GM12878 (cell line): ENCODE data around the gene CD63. TPM values are rescaled to one million over a fixed set of nuclear protein-coding genes. Genes with fewer than 3 reads are reported as not detected.

Source experiments
- ATAC-seq: fragments of 200-7000 bp; cut with Tn5 transposase; 3 replicates; pipeline ENCODE4 v1.9.1; 2020; ENCODE audit warnings: mild to moderate bottlenecking, moderate library complexity
- BruUV-seq: library from RNA; stranded (reverse); fragments of 400-500 nt; replicated peaks from 2 replicates; lab custom pipeline; 2021; lab: Mats Ljungman, UMichigan
- CTCF ChIA-PET: fragments of 300-600 bp; sonication (Branson Sonifier 250); formaldehyde crosslinking; extraction: SDS; loops from one replicate; lab custom pipeline; 2021; ENCODE audit warnings: inconsistent platforms; lab: Yijun Ruan, JAX
- POLR2A ChIA-PET: fragments of 350-600 bp; formaldehyde crosslinking; extraction: SDS; loops from one replicate; lab custom pipeline; 2021; ENCODE audit warnings: inconsistent platforms; lab: Charles Lee
- RAD21 ChIA-PET: fragments of 300-600 bp; sonication (Branson Sonifier 250); formaldehyde crosslinking; loops from one replicate; lab custom pipeline; 2023; ENCODE audit warnings: antibody characterized with exemption; ENCODE audit not compliant: unreplicated experiment; lab: Charles Lee
- SMC1A ChIA-PET: fragments of 300-600 bp; sonication (Branson Sonifier 250); formaldehyde crosslinking; loops from one replicate; lab custom pipeline; 2023; ENCODE audit not compliant: unreplicated experiment, uncharacterized antibody; lab: Charles Lee
- DNase-seq: peaks from one replicate; pipeline ENCODE4 v3.0.0-alpha.2; 2011; ENCODE audit warnings: low read depth, low spot score
- FAIRE-seq: peaks from 3 replicates; lab custom pipeline; 2011; peaks lifted over from hg19 to GRCh38; lab: Jason Lieb, UNC
- H2AFZ ChIP-seq: 2 replicates; pipeline ENCODE4 v1.6.0; 2011; ENCODE audit warnings: low read depth, low read length, control low read depth; ENCODE audit not compliant: control insufficient read depth
- H3K27ac ChIP-seq: 2 replicates; pipeline ENCODE4 v1.5.1; 2011; ENCODE audit warnings: control low read depth; ENCODE audit not compliant: control insufficient read depth, insufficient read depth
- H3K27me3 ChIP-seq, 2 experiments: replicated peaks in 1 of 2; 2 replicates each; pipeline versions ENCODE4 v1.6.0 to v1.6.1; 2011; ENCODE audit warnings: low read length in 1 of 2; ENCODE audit not compliant: control insufficient read depth in 2 of 2, insufficient read depth in 2 of 2
- H3K36me3 ChIP-seq, 2 experiments: 2 replicates each; pipeline ENCODE4 v1.5.1; 2011; ENCODE audit warnings: low read length in 1 of 2; ENCODE audit not compliant: control insufficient read depth in 2 of 2, insufficient read depth in 2 of 2
- H3K4me1 ChIP-seq: 2 replicates; pipeline ENCODE4 v1.6.1; 2011; ENCODE audit warnings: mild to moderate bottlenecking, low read length, moderate library complexity, mixed read lengths; ENCODE audit not compliant: control insufficient read depth, insufficient read depth
- H3K4me2 ChIP-seq: 2 replicates; pipeline ENCODE4 v1.6.0; 2011; ENCODE audit warnings: control low read depth; ENCODE audit not compliant: control insufficient read depth, insufficient read depth
- H3K4me3 ChIP-seq: fragments of 200-600 bp; sonication (generic); 2 replicates; pipeline ENCODE4 v1.5.1; 2016
- H3K79me2 ChIP-seq: 2 replicates; pipeline ENCODE4 v1.6.0; 2011; ENCODE audit warnings: low read length; ENCODE audit not compliant: control insufficient read depth, insufficient read depth
- H3K9ac ChIP-seq: 2 replicates; pipeline ENCODE4 v1.8.0; 2011; ENCODE audit warnings: low read length, control low read depth, mixed read lengths; ENCODE audit not compliant: control insufficient read depth, insufficient read depth
- H3K9me3 ChIP-seq: replicated peaks from 3 replicates; pipeline ENCODE4 v1.5.1; 2011; ENCODE audit warnings: mild to moderate bottlenecking, low read length; ENCODE audit not compliant: control insufficient read depth, insufficient read depth
- H4K20me1 ChIP-seq: 2 replicates; pipeline ENCODE4 v1.6.0; 2011; ENCODE audit not compliant: control insufficient read depth, insufficient read depth
- BCL3 ChIP-seq: IDR thresholded peaks from 2 replicates; pipeline ENCODE4 v1.6.1; 2011; ENCODE audit warnings: borderline replicate concordance, low read depth, mild to moderate bottlenecking, moderate library complexity, low read length; ENCODE audit not compliant: insufficient read depth, poor library complexity, severe bottlenecking
- CHD1 ChIP-seq: IDR thresholded peaks from 2 replicates; pipeline ENCODE4 v1.6.1; 2012; ENCODE audit warnings: low read depth, low read length, improper control_type of control experiment
- FOS ChIP-seq: IDR thresholded peaks from 3 replicates; pipeline ENCODE4 v1.6.1; 2011; ENCODE audit warnings: borderline replicate concordance; ENCODE audit not compliant: insufficient read length; ENCODE audit errors: extremely low read depth
- FOXM1 ChIP-seq: IDR thresholded peaks from 2 replicates; pipeline ENCODE4 v1.6.1; 2012; ENCODE audit warnings: low read depth, mild to moderate bottlenecking, inconsistent platforms, low read length, moderate library complexity
- IRF5 ChIP-seq: fragments of 450-650 bp; IDR thresholded peaks from 2 replicates; pipeline ENCODE4 v1.6.1; 2017; ENCODE audit warnings: borderline replicate concordance
- MEF2A ChIP-seq: IDR thresholded peaks from 2 replicates; pipeline ENCODE4 v1.6.1; 2011; ENCODE audit warnings: low read depth, mild to moderate bottlenecking, low read length, moderate library complexity; ENCODE audit not compliant: insufficient read depth
- NFIC ChIP-seq: IDR thresholded peaks from 2 replicates; pipeline ENCODE4 v1.6.1; 2012; ENCODE audit warnings: low read depth, mild to moderate bottlenecking, inconsistent platforms, low read length, moderate library complexity
- NRF1 ChIP-seq: conservative IDR thresholded peaks from 2 replicates; pipeline ENCODE4 v1.6.1; 2011; ENCODE audit warnings: mild to moderate bottlenecking, low read depth, low read length, improper control_type of control experiment
- PAX5 ChIP-seq: IDR thresholded peaks from 2 replicates; pipeline ENCODE4 v1.6.1; 2011; ENCODE audit warnings: low read depth, low read length, borderline replicate concordance
- RFX5 ChIP-seq: IDR thresholded peaks from 2 replicates; pipeline ENCODE4 v1.6.1; 2011; ENCODE audit warnings: low read depth, low read length, improper control_type of control experiment
- SIN3A ChIP-seq: IDR thresholded peaks from 2 replicates; pipeline ENCODE4 v1.6.1; 2012; ENCODE audit warnings: low read depth, low read length, improper control_type of control experiment
- SMAD5 ChIP-seq: IDR thresholded peaks from 2 replicates; pipeline ENCODE4 v1.6.1; 2016; ENCODE audit warnings: antibody characterized with exemption, low read depth
- ZBED1 ChIP-seq: IDR thresholded peaks from 2 replicates; pipeline ENCODE4 v1.6.1; 2016; ENCODE audit warnings: borderline replicate concordance
- ZBTB33 ChIP-seq: fragments of 450-650 bp; IDR thresholded peaks from 2 replicates; pipeline ENCODE4 v1.6.1; 2017; ENCODE audit warnings: mild to moderate bottlenecking
- ZBTB40 ChIP-seq: fragments of 450-650 bp; IDR thresholded peaks from 2 replicates; pipeline ENCODE4 v1.6.1; 2016; ENCODE audit warnings: mild to moderate bottlenecking, moderate library complexity, borderline replicate concordance
- WGBS: methylation state at CpG from one replicate; pipeline ENCODE4 v1.1.6; 2016; ENCODE audit warnings: low lambda C conversion rate; ENCODE audit not compliant: insufficient replicate concordance, insufficient coverage; ENCODE audit errors: missing lambda C conversion rate; 5-methylcytosine and 5-hydroxymethylcytosine counted together
- in situ Hi-C: fragments of 300-500 bp; cut with MboI; formaldehyde crosslinking; loops from 9 replicates; pipeline ENCODE4 v1.14.3; 2018; ENCODE audit warnings: mixed read lengths
- intact Hi-C: fragments of 100-400 bp; cut with micrococcal nuclease; formaldehyde crosslinking; loops from one replicate; pipeline ENCODE4 v1.14.2; 2022; ENCODE audit not compliant: unreplicated experiment
- polyA plus RNA-seq, 11 experiments: library from polyadenylated mRNA; depleted of rRNA in 4 of 11; unstranded in 6 of 11; stranded (reverse) in 5 of 11; fragments of >200 nt; fragmentation: Nextera tagmentation in 4 of 11; fragmentation: Illumina TruSeq in 1 of 11; extraction: Ambion mirVana in 4 of 11; extraction: Trizol in 1 of 11; gene quantifications; 1 replicate in 1 of 11; 2 replicates in 10 of 11; pipeline versions ENCODE4 v1.2.1 to v1.2.3, GENCODE V29; 2011 to 2016; ENCODE audit warnings: inconsistent platforms in 2 of 11, missing spikeins in 2 of 11, low read depth in 1 of 11
- total RNA-seq, 4 experiments: library from RNA; depleted of rRNA in 3 of 4; stranded (reverse); fragments of >200 nt in 3 of 4; fragmentation: Illumina TruSeq in 1 of 4; extraction: Trizol in 1 of 4; gene quantifications; 2 replicates each; pipeline versions ENCODE4 v1.2.1 to v1.2.3, GENCODE V29; 2013 to 2021

Gene CD63
- total and polyA plus RNA-seq, 10 of the 15 experiments (the other 5 are each of a cell fraction or from before 2014, with no cell fraction given): 147 to 220 (median 183) TPM

- no peak for TF ChIP-seq ZBTB33
- TF ChIP-seq NRF1: no peak
These were observed 33.8 kb upstream of the CD63 start (continued) for GRCh38 chr12:55762646-55763045.

GRCh38 chr12:55760663-55761062, 31.9 kb upstream of the CD63 start:
- BruUV-seq: no TSS peak
- H4K20me1 ChIP-seq: no peaks in the 10 kb centered on the region
- H3K4me1 ChIP-seq: no peaks in the 10 kb centered on the region
- H3K9me3 ChIP-seq: no peaks in the 10 kb centered on the region; the same call in 2 of the 3 replicates
- H3K4me3 ChIP-seq: no peak overlapping the region
- H3K79me2 ChIP-seq: no peaks in the 10 kb centered on the region
- H3K9ac ChIP-seq: no peak overlapping the region
- WGBS: 74% methylated on average over 6 of the region's 6 CpGs
- no peak overlapping the region for H3K27ac ChIP-seq
- ChIA-PET CTCF (interaction anchor here (1.1 kb wide), 1 partner anchor 22 kb away, joined by 3 read pairs; no protein-coding TSS in a partner anchor), SMC1A (no interaction called here), POLR2A (no interaction called here), RAD21 (no interaction called here)
- DNase-seq: no peak
- FAIRE-seq: no peak
- no peaks in the 10 kb centered on the region for H3K27me3 ChIP-seq
- no peak overlapping the region for H2AFZ ChIP-seq
- ATAC-seq: no peak
- H3K4me2 ChIP-seq: no peak overlapping the region
- peaks cover 11 to 27% of the 10 kb centered on the region in 2 experiments for H3K36me3 ChIP-seq
- intact Hi-C loops (no loop called here), in situ Hi-C loops (no loop called here)
- TF ChIP-seq NFIC: no peak
- no peak for TF ChIP-seq BCL3
- no peak for TF ChIP-seq FOS
- no peak for TF ChIP-seq SMAD5
- TF ChIP-seq RFX5: no peak
- TF ChIP-seq ZBED1: no peak
- TF ChIP-seq IRF5: no peak
- no peak for TF ChIP-seq SIN3A
- no peak for TF ChIP-seq FOXM1
- TF ChIP-seq CHD1: no peak
- TF ChIP-seq ZBTB40: no peak
- TF ChIP-seq PAX5: no peak
- TF ChIP-seq NRF1: no peak
- TF ChIP-seq MEF2A: no peak
